CD14-positive monocyte (primary cell): Measurements from ENCODE around the gene ZRANB1. TPM values are rescaled to one million over a fixed set of nuclear protein-coding genes. Genes with fewer than 3 reads are reported as not detected.

ENCODE experiments used
- DNase-seq, 3 donors: peaks; one replicate each; pipeline ENCODE4 v3.0.0-alpha.2; 2011 to 2022
- H2AFZ ChIP-seq: 2 replicates; pipeline ENCODE4 v1.6.0; 2012; ENCODE audit warnings: mild to moderate bottlenecking, low read depth, low read length, inconsistent platforms; ENCODE audit not compliant: insufficient read depth, poor library complexity, severe bottlenecking
- H3K27ac ChIP-seq, 2 donors: 1 replicate in 1 of 2; 2 replicates in 1 of 2; pipeline ENCODE4 v1.5.1; 2012 to 2013; ENCODE audit warnings: low read length in 2 of 2, control low read depth in 1 of 2, inconsistent platforms in 1 of 2, low read depth in 1 of 2, mild to moderate bottlenecking in 1 of 2
- H3K27me3 ChIP-seq, 2 donors: one replicate each; pipeline versions ENCODE4 v1.6.0 to v1.6.1; 2011 to 2013; ENCODE audit warnings: low read length in 2 of 2; ENCODE audit not compliant: control insufficient read depth in 2 of 2, insufficient read depth in 2 of 2
- H3K36me3 ChIP-seq, 2 donors: replicated peaks in 1 of 2; 1 replicate in 1 of 2; 2 replicates in 1 of 2; pipeline versions ENCODE4 v1.5.1 to v1.6.1; 2012 to 2013; ENCODE audit warnings: low read length in 2 of 2, control low read depth in 1 of 2, inconsistent platforms in 1 of 2, mild to moderate bottlenecking in 1 of 2; ENCODE audit not compliant: insufficient read depth in 2 of 2, control insufficient read depth in 1 of 2
- H3K4me1 ChIP-seq, 2 donors: 1 replicate in 1 of 2; 2 replicates in 1 of 2; pipeline versions ENCODE4 v1.5.1 to v1.6.1; 2012 to 2013; ENCODE audit warnings: low read length in 2 of 2, control low read depth in 1 of 2, inconsistent platforms in 1 of 2, mild to moderate bottlenecking in 1 of 2, moderate library complexity in 1 of 2; ENCODE audit not compliant: insufficient read depth in 2 of 2, control insufficient read depth in 1 of 2
- H3K4me2 ChIP-seq: replicated peaks from 2 replicates; pipeline ENCODE3; 2012; ENCODE audit warnings: low read length, moderate library complexity, mild to moderate bottlenecking; ENCODE audit not compliant: poor library complexity, severe bottlenecking; ENCODE audit errors: extremely low read depth
- H3K4me3 ChIP-seq, 3 experiments: fragments of 200-600 bp in 1 of 3; sonication (generic) in 1 of 3; replicated peaks in 1 of 3; 1 replicate in 2 of 3; 2 replicates in 1 of 3; pipeline ENCODE4 v1.5.1; 2011 to 2013; ENCODE audit warnings: low read length in 3 of 3, mild to moderate bottlenecking in 3 of 3, control low read depth in 2 of 3, low read depth in 2 of 3, inconsistent platforms in 1 of 3, moderate library complexity in 1 of 3
- H3K79me2 ChIP-seq: 2 replicates; pipeline ENCODE4 v1.6.0; 2012; ENCODE audit warnings: mild to moderate bottlenecking, control low read depth, inconsistent platforms, low read length, moderate library complexity; ENCODE audit not compliant: insufficient read depth
- H3K9ac ChIP-seq: 2 replicates; pipeline ENCODE4 v1.6.0; 2017; ENCODE audit warnings: low read length, mild to moderate bottlenecking; ENCODE audit not compliant: insufficient read depth, poor library complexity, severe bottlenecking
- H3K9me3 ChIP-seq, 2 donors: replicated peaks in 1 of 2; 1 replicate in 1 of 2; 2 replicates in 1 of 2; pipeline versions ENCODE4 v1.5.1 to v1.6.1; 2012 to 2013; ENCODE audit warnings: low read length in 2 of 2, control low read depth in 1 of 2; ENCODE audit not compliant: control insufficient read depth in 1 of 2, insufficient read depth in 1 of 2
- H4K20me1 ChIP-seq: 2 replicates; pipeline ENCODE4 v1.6.0; 2012; ENCODE audit warnings: mild to moderate bottlenecking, low read length, control low read depth, moderate library complexity; ENCODE audit not compliant: insufficient read depth
- H3K27ac Mint-ChIP-seq, 7 donors: one replicate each; pipeline ENCODE4 v1.8.0; 2020; ENCODE audit warnings: mild to moderate bottlenecking in 7 of 7, mixed read lengths in 7 of 7, moderate library complexity in 6 of 7, inconsistent platforms in 2 of 7
- H3K27me3 Mint-ChIP-seq, 3 donors: one replicate each; pipeline ENCODE4 v1.8.0; 2021 to 2022; ENCODE audit warnings: low read depth in 3 of 3, mild to moderate bottlenecking in 3 of 3, mixed read lengths in 3 of 3, moderate library complexity in 3 of 3, inconsistent platforms in 1 of 3
- H3K36me3 Mint-ChIP-seq, 2 donors: one replicate each; pipeline ENCODE4 v1.8.0; 2020; ENCODE audit warnings: mixed read lengths in 2 of 2, inconsistent platforms in 1 of 2, mild to moderate bottlenecking in 1 of 2
- H3K4me1 Mint-ChIP-seq: one replicate; pipeline ENCODE4 v1.8.0; 2020; ENCODE audit warnings: mild to moderate bottlenecking, mixed read lengths
- H3K4me3 Mint-ChIP-seq, 2 donors: one replicate each; pipeline ENCODE4 v1.8.0; 2020; ENCODE audit warnings: mild to moderate bottlenecking in 2 of 2, mixed read lengths in 2 of 2, moderate library complexity in 1 of 2
- H3K9me3 Mint-ChIP-seq, 7 donors: one replicate each; pipeline ENCODE4 v1.8.0; 2020 to 2022; ENCODE audit warnings: mixed read lengths in 7 of 7, mild to moderate bottlenecking in 6 of 7, moderate library complexity in 6 of 7, inconsistent platforms in 2 of 7
- CTCF ChIP-seq: fragments of 200-600 bp; IDR thresholded peaks from one replicate; pipeline ENCODE4 v1.8.0; 2022; ENCODE audit warnings: antibody characterized with exemption, mild to moderate bottlenecking
- WGBS: methylation state at CpG from one replicate; pipeline ENCODE4 v1.1.5; 2013; ENCODE audit warnings: missing lambda C conversion rate; ENCODE audit not compliant: insufficient coverage; 5-methylcytosine and 5-hydroxymethylcytosine counted together
- intact Hi-C, 2 donors: fragments of 100-400 bp; cut with micrococcal nuclease; formaldehyde crosslinking; loops; one replicate each; pipeline versions ENCODE4 v1.15.0 to v1.15.1; 2023
- polyA plus RNA-seq, 3 donors: library from polyadenylated mRNA; depleted of rRNA in 1 of 3; unstranded in 2 of 3; stranded (reverse) in 1 of 3; fragments of 300-500 nt in 2 of 3; fragments of >200 nt in 1 of 3; fragmentation: Illumina TruSeq in 2 of 3; gene quantifications; 1 replicate in 2 of 3; 2 replicates in 1 of 3; pipeline ENCODE4 v1.2.3, GENCODE V29; 2012 to 2021

The ZRANB1 gene
- polyA plus RNA-seq, 3 donors, result 2.7 to 5.6 (median 3.1) TPM

DNA sequence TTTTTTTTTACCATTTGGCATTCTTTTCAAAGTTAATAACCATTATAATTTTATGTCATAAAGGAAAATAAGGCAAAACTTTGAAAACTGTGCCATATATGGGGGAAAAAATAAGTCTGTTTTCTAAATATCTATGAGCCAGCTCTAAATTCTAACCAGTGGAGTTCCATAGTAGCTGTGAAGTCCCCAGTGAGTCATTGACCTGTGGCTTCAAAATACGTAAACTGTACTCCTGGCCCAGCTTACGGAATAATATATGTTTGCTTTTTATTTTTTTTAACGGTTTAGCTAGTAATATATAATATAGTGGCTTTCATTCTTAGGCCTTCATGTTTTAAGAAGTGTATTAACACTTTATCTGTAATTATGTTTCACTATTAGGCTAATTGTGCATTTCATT is 20.5 kb downstream of the ZRANB1 start:
- Histone ChIP-seq H3K27me3 (no peaks in the 10 kb centered on the region), H3K4me3 (no peak overlapping the region), H3K4me2 (no peak overlapping the region), H4K20me1 (peaks cover 92% of the 10 kb centered on the region), H3K27ac (no peak overlapping the region), H3K9me3 (no peaks in the 10 kb centered on the region), H3K4me1 (peaks cover 11 to 21% of the 10 kb centered on the region in 2 donors), H3K36me3 (peaks cover 11 to 19% of the 10 kb centered on the region in 2 donors), H3K79me2 (peaks cover 57% of the 10 kb centered on the region), H2AFZ (no peak overlapping the region), H3K9ac (no peak overlapping the region)
- Mint-ChIP-seq H3K27ac (no peak overlapping the region), H3K9me3 (no peaks in the 10 kb centered on the region), H3K4me1 (peaks cover 29% of the 10 kb centered on the region), H3K27me3 (no peaks in the 10 kb centered on the region), H3K36me3 (peaks cover 31 to 32% of the 10 kb centered on the region in 2 donors), H3K4me3 (no peak overlapping the region)
- no peak for DNase-seq
- no peak for TF ChIP-seq CTCF
- WGBS, result no CpG with 5 or more reads among the region's 3 CpGs
- intact Hi-C loops, result loop anchor here in 1 of 2 donors (5.0 kb wide), 1 partner anchor 45 kb away; no protein-coding TSS in a partner anchor

- Mint-ChIP-seq H3K27me3 (no peaks in the 10 kb centered on the region), H3K9me3 (no peaks in the 10 kb centered on the region)
- H3K27ac ChIP-seq, result peak overlapping the region in 1 of 2 donors; percentile 42
These were observed 22.2 kb downstream of the ZRANB1 start for GRCh38 chr10:124963866-124964720.

More at GRCh38 chr10:124963866-124964720, 22.2 kb downstream of the ZRANB1 start:
- no CpG with 5 or more reads among the region's 7 CpGs for WGBS
- Histone ChIP-seq H3K4me2 (peak overlapping the region; percentile 8), H3K9me3 (no peaks in the 10 kb centered on the region), H3K9ac (no peak overlapping the region), H3K27me3 (no peaks in the 10 kb centered on the region), H2AFZ (no peak overlapping the region), H3K4me3 (no peak overlapping the region), H3K4me1 (peaks cover 2 to 8% of the 10 kb centered on the region in 2 donors), H3K79me2 (peaks cover 47% of the 10 kb centered on the region), H4K20me1 (peaks cover 89% of the 10 kb centered on the region), H3K36me3 (peaks cover 27 to 35% of the 10 kb centered on the region in 2 donors)
- peaks cover 13% of the 10 kb centered on the region for H3K4me1 Mint-ChIP-seq
- DNase-seq, result peak in 1 of 3 donors; percentile 4
- intact Hi-C loops, result loop anchor here in 1 of 2 donors (5.0 kb wide), 1 partner anchor 47 kb away; no protein-coding TSS in a partner anchor
- H3K36me3 Mint-ChIP-seq, result peaks cover 41 to 43% of the 10 kb centered on the region in 2 donors
- no peak for TF ChIP-seq CTCF
- no peak overlapping the region for H3K4me3 Mint-ChIP-seq
- peak overlapping the region in 2 of 7 donors; percentile 36 to 42 for H3K27ac Mint-ChIP-seq
